Spleen (tissue), 7 donors: ENCODE measurements around the gene FLRT1.
A peak's percentile ranks its signal among the peaks of the same experiment; 100 is the strongest.

Experiments used
- CTCF ChIP-seq, 11 experiments: fragments of 200-600 bp in 7 of 11; fragments of 450-650 bp in 4 of 11; sonication (generic) in 4 of 11; IDR thresholded peaks in 8 of 11; conservative IDR thresholded peaks in 3 of 11; 1 replicate in 7 of 11; 2 replicates in 4 of 11; pipeline versions ENCODE4 v1.4.0 to v1.8.0; 2016 to 2021; ENCODE audit warnings: antibody characterized with exemption in 11 of 11, inconsistent platforms in 4 of 11, mild to moderate bottlenecking in 1 of 11
- POLR2AphosphoS5 ChIP-seq, 3 donors: sonication (generic); formaldehyde crosslinking; IDR thresholded peaks; one replicate each; pipeline ENCODE4 v1.5.1; 2017; ENCODE audit warnings: antibody characterized with exemption in 3 of 3
- donor health status: DM: no; HTN: no; CAD: no; lungs with moderate emphysema.
- donor health status: DM: no; HTN: no; CAD: no.
- donor health status: DM: no; HTN: no; CAD: no.

GRCh38 chr11:64001484-64002420 is 34.0 kb upstream of the FLRT1 start:
- TF ChIP-seq CTCF (IDR thresholded peaks at IDR 0.05 in 8 of 11, conservative IDR thresholded peaks at IDR 0.05 in 3 of 11) (no peak), POLR2AphosphoS5 (IDR thresholded peaks at IDR 0.05) (peak; percentile 62 to 81 (median 76))
